Activated effector memory CD4-positive, alpha-beta T cell treated with anti-CD3 and anti-CD28 coated beads, Interleukin-2, amount 50 U/mL, for 16 hours (primary cell): ENCODE measurements around the gene MTF1.
A peak's percentile ranks its signal among the peaks of the same experiment; 100 is the strongest.

Experiments used
- DNase-seq: peaks from one replicate; pipeline ENCODE4 v3.0.0-alpha.2; 2020

Gene MTF1

DNA sequence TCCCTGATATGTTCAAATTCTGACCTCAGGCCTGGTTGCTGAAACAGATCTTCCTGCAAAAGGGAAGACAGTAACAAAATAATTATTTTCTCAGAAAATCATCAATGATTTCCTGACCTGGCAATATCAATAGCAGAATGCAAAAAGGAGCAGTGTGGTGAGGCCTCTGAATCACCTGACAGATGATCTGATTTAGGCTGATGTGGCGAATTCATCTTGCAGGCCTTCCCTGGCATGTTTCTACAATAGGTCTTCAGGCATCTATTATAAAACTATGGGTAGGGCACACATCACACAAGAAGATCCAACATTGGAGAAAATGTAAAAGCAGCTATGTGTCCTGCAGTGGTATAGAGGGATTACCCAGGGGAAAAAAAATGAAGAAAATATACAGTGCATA, 7.1 kb upstream of the MTF1 start:
- no peak for DNase-seq

DNA sequence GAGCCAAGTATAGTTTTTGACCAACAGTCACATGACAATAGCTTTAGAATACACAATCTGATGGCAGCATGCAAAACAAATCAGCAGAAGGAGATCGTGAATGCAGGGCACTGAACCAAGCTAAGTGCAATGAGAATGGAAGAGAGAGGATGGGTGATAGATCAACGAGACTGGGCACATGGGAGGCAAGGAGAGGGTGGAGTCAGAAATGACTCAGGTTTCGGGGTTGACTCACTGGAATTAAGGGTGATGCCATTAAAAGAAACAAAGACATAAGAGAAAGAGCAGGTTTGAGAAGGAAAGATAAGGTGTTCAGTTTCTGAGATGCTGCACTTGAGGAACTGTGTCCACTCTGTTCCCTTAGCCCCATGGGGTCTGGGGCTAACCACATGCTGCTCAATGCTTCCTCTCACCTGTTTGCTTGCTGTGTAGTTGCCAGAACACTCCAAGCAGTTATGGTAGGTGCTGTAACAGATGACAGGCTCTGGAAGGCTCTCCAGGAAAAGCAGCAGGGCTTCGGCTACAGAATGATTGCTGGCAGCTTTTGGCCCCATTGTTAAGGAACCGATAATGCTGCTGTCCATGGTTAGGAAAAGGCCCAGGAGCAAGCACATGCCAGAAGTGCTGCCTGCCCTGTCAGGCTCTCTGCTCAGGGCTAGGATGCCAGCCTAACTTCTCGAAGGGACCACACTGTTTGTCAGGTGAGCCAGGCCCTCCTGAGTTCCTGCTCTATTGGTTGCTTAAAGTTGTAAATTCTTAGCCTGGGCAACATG, 6.1 kb upstream of the MTF1 start:
- DNase-seq: no peak

DNA sequence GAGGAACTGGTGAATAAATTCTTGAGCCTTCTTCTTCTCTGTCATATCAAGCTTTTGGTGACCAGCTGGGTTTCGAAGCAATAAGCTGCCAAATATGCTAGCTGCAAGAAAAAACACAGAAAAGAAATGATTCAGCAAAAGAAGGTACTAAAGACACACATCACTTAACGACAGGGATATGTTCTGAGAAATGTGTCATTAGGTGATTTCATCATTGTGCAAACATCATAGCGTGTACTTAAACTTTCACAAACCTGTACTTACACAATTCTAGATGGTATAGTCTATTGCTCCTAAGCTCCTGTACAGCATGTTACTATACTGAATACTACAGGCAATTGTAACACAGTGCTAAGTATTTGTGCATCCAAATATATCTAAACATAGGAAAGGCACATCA, 2.9 kb upstream of the MTF1 start:
- no peak for DNase-seq

DNA sequence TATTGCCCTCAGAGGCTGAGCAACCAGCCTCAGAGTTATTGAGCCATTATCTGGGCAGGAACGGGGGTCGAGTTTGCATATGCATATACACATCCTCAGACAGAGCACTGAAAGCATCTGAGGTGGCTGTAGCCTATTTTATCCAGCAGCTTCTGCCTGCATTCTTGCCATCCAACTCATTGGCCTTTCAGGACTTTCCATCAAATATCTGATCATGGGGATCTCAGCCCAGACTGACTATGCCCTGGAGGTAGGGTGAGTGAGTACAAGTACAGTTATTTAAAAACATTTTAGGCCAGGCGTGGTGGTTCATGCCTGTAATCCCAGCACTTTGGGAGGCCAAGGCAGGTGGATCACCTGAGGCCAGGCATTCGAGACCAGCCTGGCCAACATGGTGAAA, 1.8 kb upstream of the MTF1 start:
- DNase-seq: no peak

DNA sequence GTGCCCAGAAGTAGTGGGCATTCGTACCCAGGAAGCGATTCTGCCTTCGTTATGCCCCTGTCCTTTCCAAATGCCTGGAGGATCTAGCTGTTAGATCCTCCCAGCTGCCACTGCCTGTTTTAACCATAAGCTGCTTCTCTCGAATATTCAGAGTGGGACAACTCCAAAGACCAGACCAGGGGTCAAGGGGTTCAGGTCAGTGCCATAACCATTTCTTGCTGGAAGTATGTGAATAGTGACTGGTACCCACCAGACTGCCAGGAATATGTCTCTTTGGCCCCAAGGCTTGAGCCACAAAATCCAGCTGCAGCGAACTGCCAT, 914 bp upstream of the MTF1 start:
- no peak for DNase-seq

DNA sequence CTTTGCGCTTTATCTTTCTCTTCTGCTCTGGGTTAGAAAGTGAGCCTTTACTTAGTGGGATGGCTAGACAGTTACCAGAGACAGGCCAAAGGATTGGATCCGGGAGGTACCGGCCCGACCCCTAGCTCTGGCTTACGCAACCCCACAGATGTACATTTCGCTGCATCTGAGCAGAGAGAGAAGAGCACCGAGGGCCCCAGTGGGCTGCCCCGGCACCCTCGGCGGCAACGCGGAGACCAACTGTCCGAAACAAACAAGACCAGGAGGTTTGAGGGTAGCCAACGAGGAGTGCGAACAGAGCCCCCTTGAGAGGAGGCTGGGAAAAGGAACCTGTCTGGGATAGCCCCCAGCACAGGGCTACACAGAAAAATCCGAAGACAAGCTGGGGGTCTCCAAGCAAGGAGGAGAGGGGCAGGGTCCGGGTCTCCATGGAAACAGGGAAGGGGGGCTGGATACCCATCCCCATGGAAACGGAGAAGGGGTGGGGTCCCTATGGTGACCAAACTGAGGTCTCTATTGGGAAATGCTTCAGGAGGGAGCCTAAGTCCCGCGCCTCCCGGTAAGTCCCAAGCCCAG, 373 bp downstream of the MTF1 start:
- DNase-seq: peak; percentile 64

DNA sequence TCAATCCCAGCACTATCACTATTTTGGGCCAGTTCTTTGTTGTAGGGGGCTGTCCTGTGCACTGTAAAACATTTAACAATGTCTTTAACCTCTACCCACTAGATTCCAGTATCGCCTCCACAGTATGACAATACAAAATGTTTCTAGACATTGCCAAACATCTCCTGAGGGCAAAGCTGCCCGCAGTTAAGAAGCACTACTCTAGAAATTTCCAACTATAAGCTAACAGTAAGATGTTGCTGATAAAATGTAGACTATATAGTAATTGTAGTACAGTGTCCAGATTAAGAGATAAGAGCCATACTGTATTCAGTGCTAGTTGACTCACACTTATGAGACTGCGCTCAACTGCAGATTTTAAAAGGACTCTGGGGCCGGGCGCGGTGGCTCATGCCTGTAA, 5.0 kb downstream of the MTF1 start:
- no peak for DNase-seq

DNA sequence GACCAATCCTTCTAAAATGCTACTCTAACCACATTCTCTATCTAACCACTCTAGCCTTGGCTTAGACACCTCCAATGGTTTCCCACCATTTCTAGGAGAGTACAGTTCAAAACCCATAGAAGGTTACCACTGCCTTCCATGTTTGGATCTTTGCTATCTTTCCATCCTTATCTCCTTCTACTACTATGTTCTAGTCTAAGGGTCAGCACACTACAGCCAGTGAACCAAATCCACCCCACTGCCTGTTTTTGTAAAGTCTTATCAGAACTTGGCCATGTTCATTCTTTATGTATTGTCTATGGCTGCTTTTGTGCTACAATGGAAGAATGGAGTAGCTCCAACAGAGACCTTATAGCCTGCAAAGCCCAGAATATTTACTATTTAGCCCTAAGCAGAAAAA, 6.2 kb downstream of the MTF1 start:
- DNase-seq: no peak

DNA sequence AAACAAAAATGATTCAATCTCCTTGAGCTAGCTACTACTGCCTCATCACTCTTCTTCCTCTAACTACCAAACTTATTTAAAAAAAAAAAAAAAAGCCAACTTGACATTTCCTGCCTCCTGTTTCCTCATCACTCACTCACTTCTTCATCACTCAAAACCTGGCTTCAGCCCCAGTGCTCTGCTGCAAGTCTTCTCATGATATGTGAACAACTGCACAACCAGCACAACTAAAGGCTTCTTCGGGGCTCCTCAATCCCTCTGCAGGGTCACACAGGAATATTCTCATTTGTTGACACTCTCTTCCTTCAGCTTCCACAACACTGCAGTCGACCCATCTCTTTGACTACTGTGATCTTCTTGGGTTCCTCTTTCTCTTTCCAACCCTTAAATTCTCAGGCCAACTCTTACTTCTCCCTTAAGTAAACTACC, 7.6 kb downstream of the MTF1 start:
- no peak for DNase-seq

DNA sequence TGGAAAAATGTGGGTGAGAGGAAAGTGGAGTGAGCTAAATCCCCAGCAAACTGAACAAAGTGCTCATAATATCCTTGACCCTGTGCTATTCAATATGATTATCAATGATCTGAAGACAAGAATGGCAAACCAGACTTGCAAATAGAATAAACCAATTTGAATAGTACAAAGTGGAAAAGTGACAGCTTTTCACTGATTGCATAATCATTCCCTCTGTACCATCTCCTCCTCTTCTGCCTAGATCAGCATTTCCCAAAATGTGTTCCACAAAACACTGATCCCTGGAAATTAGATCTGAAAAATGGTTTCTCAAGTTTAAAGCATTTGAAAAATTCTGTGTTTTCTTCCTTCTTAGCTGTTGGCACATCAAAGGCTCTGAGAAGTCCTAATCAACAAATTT, 8.1 kb downstream of the MTF1 start:
- no peak for DNase-seq

DNA sequence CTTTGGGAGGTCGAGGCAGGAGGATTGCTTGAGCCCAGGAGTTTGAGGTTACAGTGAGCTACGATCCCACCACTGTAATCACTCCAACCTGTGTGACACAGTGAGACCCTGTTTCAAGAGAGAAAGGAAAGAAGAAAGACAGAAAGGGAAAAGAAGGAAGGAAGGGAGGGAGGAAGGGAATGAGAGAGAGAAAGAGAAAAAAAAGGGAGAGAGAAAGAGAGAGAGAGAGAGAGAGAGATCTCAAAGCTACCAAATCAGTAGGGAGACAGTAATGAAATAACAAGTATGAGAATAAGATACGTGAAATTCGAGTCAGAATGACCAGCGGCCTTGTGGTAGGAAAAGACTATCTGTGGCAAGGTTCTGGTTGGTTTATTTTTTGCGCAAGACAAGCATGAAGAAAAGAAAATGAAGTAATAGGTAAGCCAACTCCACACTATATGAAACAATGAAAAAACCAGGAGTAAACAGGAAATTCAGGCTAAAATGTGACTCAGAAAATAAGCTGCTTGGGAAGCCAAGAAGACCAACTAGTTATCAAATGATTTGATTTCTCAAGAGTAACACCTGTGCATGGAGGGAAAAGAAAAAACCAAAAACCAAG, 8.9 kb downstream of the MTF1 start:
- no peak for DNase-seq

DNA sequence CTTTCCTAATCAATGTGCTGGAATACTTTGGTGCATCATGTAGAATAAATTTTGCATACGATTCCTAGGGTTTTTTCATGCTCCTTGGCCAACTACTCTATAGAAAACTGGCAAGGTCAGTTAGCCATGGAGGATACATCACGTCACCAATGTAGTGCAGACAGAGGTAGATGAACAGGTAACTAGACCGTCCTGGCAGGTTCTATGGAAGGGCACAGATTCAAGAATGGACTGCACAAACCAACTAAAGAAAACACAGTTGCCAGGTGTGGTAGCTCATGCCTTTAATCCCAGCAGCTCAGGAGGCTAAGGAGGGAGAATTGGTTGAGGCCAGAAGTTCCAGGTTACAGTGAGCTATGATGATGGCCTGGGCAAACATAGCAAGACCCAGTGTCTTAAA, 9.9 kb downstream of the MTF1 start:
- DNase-seq: no peak

DNA sequence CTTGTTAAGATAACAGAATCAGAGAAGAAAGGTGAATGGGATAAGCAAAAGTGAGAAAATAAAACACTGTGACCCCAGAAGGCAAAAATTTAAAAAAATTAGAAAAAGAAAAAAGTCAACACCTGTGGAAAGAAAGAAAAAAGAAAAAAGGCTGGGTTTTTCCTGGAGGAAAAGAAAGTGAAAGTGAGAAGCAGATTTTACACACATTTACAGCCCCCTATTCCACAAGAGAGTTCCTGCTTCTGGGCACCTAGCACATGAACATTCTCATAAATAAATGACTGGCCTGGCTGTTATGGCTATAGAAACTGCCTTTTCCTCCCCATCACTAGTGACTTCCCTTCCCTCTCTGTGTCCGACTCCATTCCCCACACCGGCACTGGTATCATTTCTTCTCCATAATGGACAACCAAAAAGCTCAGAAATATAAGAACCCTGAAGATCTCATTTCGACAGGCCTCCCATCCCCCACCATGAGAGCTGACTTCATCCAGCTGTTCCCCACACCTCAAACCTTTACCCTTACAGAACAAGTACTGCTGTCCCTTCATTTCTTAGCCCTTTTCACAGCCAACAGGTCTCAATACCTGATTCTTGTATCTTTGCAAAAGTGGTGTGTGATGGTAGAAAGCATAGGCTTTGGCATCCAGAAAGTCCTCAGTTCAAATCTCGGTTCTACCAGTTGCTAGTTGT, 12.6 kb downstream of the MTF1 start:
- DNase-seq: no peak

DNA sequence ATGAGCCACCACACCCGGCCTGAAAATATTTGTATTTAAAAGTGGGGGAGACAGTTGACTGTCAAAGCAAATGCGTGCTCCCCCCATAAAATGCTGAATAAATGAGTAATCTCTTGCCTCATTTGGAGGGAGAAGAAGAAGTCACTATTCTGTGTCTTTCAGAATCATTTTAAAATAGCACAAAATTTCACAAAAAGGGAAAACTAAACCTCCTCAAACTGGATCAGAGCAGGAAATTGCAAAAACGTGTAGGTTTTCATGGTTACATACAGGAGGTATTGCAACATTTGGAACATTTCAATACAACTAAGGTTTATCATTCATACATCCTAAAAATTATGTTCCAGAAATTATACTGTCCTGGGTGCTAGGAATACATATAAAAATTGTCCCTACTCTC, 13.6 kb downstream of the MTF1 start:
- no peak for DNase-seq

DNA sequence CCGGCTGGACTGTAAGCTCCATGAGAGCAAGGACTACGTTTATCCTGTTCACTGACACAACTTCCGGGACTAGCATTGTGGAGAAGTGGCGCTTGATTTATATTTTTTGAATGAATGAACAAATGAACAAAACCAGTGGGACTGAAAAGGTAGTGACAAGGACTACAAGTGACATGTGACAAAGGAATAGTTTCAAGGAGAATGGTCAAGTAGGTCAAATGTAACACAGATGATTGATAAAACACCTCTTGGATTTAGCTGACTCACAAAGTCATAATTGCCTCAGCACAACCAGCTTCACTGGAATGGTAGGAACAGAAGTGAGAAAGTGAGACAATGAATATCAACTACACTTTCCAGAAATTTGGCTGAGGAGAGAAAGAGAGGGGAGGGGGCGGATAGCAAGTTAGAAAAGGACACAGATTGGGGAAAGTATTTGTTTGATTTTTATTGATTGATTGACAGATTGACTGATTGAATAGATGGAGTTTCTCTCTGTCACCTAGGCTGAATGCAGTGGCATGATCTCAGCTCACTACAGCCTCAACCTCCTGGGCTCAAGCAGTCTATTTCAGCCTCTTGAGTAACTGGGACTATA, 14.2 kb downstream of the MTF1 start:
- DNase-seq: no peak

DNA sequence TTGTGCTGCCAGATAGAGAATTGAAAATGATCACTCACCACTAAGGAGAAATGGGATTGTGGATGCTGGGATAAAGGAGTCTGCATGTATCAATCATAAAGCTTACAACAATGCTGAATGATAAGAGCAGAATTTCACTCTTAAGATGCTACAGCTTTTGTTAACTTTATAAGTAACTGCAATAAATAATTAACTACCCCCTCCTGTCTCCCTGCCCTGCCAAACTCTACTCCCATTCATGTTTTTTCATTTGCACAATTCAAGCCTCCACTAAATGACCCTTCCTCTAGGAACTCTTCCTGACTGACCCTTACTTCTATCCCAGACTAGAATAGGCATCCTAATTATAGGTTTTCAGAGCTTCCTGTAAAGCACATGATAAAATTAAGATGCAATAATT, 14.9 kb downstream of the MTF1 start:
- DNase-seq: no peak

DNA sequence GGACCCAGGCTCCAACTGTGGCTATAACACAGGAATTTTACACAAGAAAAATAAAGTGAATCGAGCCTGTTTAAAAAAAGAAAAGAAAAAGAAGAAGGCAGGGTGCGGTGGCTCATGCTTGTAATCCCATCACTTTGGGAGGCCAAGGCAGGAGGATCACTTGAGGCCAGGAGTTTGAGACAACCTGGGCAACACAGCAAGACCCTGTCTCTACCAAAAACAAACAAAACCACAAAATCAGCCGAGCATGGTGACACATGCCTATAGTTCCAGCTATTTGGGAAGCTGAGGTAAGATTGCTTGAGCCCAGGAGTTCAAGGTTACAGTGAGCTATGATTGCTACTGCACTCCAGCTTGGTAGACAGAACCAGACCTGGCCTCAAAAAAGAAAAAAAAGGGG, 17.7 kb downstream of the MTF1 start:
- no peak for DNase-seq

DNA sequence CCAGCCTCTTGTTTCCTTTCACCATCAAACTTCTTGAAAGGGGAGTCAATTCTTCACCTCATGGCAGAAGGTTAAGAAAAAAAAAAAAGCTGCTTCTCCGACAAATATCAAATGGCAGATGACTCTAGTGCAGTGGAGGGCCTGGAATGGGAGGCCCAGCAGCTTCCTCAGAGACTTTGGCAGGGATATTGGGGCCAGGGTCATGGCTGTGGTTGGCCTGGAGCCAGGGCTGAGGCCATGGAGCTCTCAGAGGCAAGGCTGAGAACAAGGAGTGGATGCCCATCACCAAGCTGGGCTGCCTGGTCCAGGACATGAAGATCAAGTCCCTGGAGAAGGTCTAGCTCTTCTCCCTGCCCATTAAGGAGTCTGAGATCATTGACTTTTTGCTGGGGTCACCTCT, 18.7 kb downstream of the MTF1 start:
- no peak for DNase-seq

DNA sequence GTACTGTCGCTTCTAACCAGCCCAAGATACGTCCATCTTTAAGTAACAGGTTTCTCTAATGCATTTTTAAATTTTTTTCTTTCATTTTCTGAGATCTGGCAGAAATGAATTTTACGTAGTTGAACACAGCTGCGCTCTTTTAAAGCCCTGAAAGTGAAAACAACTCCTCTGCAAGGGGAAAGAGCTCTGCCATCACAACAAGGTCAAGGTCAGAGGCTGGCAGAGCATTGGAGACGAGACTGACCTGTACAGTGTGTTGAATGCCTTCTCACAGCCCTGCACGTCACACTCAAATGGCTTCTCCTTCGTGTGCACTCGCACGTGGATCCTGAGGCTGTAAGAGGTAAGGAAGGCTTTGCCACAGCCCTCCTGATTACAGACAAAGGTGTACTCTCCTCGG, 19.7 kb downstream of the MTF1 start:
- DNase-seq: no peak

DNA sequence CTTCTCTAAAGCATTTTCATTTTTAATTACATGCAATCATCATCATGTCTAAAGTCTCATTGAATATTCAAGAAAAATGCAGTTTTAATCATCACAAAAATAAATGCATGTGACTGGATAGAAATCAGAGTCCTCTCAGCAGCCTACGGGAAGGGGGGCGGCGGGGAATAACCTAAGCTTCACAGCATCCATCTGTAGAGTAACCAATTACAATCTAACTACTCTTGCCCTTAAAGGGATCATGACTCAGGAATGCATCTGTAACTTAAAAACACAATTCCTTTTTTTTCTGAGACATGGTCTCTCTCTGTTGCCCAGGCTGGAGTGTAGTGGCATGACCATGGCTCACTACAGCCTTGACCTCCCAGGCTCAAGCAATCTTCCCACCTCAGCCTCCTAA, 22.6 kb downstream of the MTF1 start:
- DNase-seq: no peak

DNA sequence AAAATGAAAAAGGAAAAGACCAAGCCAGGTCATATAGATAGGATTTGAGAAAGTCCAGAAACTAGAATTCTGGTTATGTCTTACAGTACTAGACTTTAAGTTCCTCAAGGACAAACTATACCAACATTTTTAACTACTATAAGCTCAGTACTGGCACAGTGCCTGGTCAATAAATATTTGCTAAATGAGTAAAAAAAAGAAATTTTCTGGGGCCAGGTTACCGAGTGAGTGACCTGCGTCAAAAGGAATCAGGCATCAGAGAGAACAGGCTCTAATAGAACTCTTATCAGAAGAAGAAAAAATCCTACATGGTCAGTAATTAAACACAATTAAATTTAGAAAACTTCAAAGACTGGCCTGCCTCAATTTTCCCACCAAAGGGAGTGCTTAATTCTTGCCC, 27.6 kb downstream of the MTF1 start:
- DNase-seq: no peak

DNA sequence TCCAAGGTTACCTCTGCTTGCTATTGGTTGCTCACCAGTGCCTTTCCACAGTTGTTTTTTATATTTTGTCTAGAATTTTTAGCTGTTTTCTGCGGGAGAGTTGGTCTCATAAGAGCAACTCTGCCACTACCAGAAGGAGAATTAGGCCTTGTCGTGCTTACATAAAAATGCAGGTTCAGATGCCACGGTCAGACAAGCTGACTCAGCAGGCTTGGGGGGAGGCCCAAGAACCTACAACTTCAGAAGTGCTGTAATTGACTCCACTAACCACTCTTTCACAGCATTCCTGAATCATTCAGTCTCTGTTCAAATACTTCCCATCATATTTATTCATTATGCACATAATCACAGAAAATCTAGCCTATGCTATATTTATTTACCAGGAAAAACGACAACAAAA, 28.3 kb downstream of the MTF1 start:
- no peak for DNase-seq

DNA sequence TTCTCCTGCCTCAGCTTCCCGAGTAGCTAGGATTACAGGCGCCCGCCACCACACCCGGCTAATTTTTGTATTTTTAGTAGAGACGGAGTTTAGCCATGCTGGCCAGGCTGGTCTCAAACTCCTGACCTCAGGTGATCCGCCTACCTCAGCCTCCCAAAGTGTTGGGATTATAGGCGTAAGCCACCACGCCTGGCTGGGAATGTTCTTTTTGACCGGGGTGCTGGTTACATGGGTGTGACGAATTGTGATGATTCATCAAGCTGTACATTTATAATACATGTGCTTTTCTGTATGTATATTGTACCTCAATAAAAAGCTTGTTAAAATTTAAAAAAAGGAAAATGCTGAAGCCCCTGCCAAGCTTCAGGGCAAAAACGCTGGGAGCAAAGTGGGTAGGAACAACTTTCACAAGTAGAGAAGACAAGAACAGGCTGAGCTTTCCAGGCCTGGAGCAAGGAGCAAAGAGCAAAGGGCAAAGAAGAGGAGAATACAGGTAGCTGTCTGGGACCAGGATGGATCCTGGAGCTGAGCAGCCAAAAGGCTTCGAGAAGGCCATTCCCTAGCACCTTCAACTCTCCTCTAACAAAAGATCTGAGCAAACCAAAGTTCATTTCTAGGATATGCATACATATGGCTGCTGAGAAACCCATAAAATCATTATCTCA, 30.9 kb downstream of the MTF1 start:
- no peak for DNase-seq
